Type B pancreatic cell (in vitro differentiated cells): ENCODE measurements around the gene STAM. TPM values are rescaled to one million over a fixed set of nuclear protein-coding genes. Genes with fewer than 3 reads are reported as not detected.
"Not testable (repeated sequence)": the region's sequence is repeated elsewhere in the genome, so short reads cannot be mapped to it uniquely, and the experiment has no call there.

Experiments used
- DNase-seq: peaks from one replicate; pipeline ENCODE4 v3.0.0; 2021; ENCODE audit warnings: mixed read lengths; ENCODE audit not compliant: unreplicated experiment; ENCODE audit errors: extremely low spot score
- H3K27ac Mint-ChIP-seq: 2 replicates; pipeline ENCODE4 v1.8.0; 2021; ENCODE audit warnings: mild to moderate bottlenecking, mixed read lengths
- H3K27me3 Mint-ChIP-seq: 2 replicates; pipeline ENCODE4 v1.8.0; 2021; ENCODE audit warnings: mixed read lengths
- H3K36me3 Mint-ChIP-seq: 2 replicates; pipeline ENCODE4 v1.8.0; 2021; ENCODE audit warnings: mixed read lengths
- H3K4me1 Mint-ChIP-seq: one replicate; pipeline ENCODE4 v1.8.0; 2021; ENCODE audit warnings: mixed read lengths; ENCODE audit not compliant: unreplicated experiment
- H3K4me3 Mint-ChIP-seq: 2 replicates; pipeline ENCODE4 v1.8.0; 2021; ENCODE audit warnings: mild to moderate bottlenecking, mixed read lengths
- H3K9me3 Mint-ChIP-seq: 2 replicates; pipeline ENCODE4 v1.8.0; 2021; ENCODE audit warnings: mixed read lengths
- CTCF ChIP-seq: fragments of 200-600 bp; sonication (generic); conservative IDR thresholded peaks from 2 replicates; pipeline ENCODE4 v1.5.0; 2021; ENCODE audit warnings: antibody characterized with exemption, mild to moderate bottlenecking
- total RNA-seq: library from RNA; stranded (reverse); gene quantifications from 2 replicates; pipeline ENCODE4 v1.2.1, GENCODE V29; 2021; ENCODE audit warnings: low replicate concordance

The STAM gene
- total RNA-seq, 1 donor from 2014 or later: 26.3 TPM

GRCh38 chr10:17622061-17622460, 21.9 kb upstream of the STAM start:
- no peak for TF ChIP-seq CTCF
- Mint-ChIP-seq H3K4me3 (no peak overlapping the region), H3K9me3 (no peaks in the 10 kb centered on the region), H3K27ac (no peak overlapping the region), H3K36me3 (no peaks in the 10 kb centered on the region), H3K4me1 (peaks cover 4% of the 10 kb centered on the region), H3K27me3 (peaks cover 29% of the 10 kb centered on the region)
- no peak for DNase-seq

- Mint-ChIP-seq H3K27ac (no peak overlapping the region), H3K9me3 (no peaks in the 10 kb centered on the region), H3K4me3 (no peak overlapping the region), H3K4me1 (no peaks in the 10 kb centered on the region), H3K36me3 (no peaks in the 10 kb centered on the region), H3K27me3 (peaks cover 21% of the 10 kb centered on the region)
- no peak for DNase-seq
- TF ChIP-seq CTCF: no peak
Measured at GRCh38 chr10:17624996-17625395, 19.0 kb upstream of the STAM start.

- Mint-ChIP-seq H3K4me3 (no peak overlapping the region), H3K4me1 (no peaks in the 10 kb centered on the region), H3K9me3 (no peaks in the 10 kb centered on the region), H3K36me3 (no peaks in the 10 kb centered on the region), H3K27ac (no peak overlapping the region), H3K27me3 (peaks cover 21% of the 10 kb centered on the region)
- no peak for DNase-seq
- TF ChIP-seq CTCF: no peak
Measured at GRCh38 chr10:17626656-17627055, 17.3 kb upstream of the STAM start.

GRCh38 chr10:17632590-17632989, 11.4 kb upstream of the STAM start:
- H3K9me3 Mint-ChIP-seq, H3K4me1 Mint-ChIP-seq, H3K36me3 Mint-ChIP-seq, H3K27ac Mint-ChIP-seq, DNase-seq, H3K4me3 Mint-ChIP-seq, H3K27me3 Mint-ChIP-seq: not testable (repeated sequence)

GRCh38 chr10:17633353-17633752, 10.6 kb upstream of the STAM start:
- Mint-ChIP-seq H3K9me3 (no peaks in the 10 kb centered on the region), H3K36me3 (no peaks in the 10 kb centered on the region), H3K4me1 (no peaks in the 10 kb centered on the region), H3K4me3 (no peak overlapping the region), H3K27ac (no peak overlapping the region), H3K27me3 (no peaks in the 10 kb centered on the region)
- DNase-seq: no peak
- no peak for TF ChIP-seq CTCF

- no peak for TF ChIP-seq CTCF
- H3K27ac Mint-ChIP-seq: no peak overlapping the region
- DNase-seq: no peak
- H3K36me3 Mint-ChIP-seq: peaks cover 4% of the 10 kb centered on the region
- no peaks in the 10 kb centered on the region for H3K9me3 Mint-ChIP-seq
- no peak overlapping the region for H3K4me3 Mint-ChIP-seq
- H3K27me3 Mint-ChIP-seq: no peaks in the 10 kb centered on the region
- H3K4me1 Mint-ChIP-seq: no peaks in the 10 kb centered on the region
Measured at GRCh38 chr10:17637869-17638268, 6.1 kb upstream of the STAM start.
